ENCODE measurements around the gene NR2F1-AS1.
"Not testable (repeated sequence)": the region's sequence is repeated elsewhere in the genome, so short reads cannot be mapped to it uniquely, and the experiment has no call there.

Gene NR2F1-AS1

DNA sequence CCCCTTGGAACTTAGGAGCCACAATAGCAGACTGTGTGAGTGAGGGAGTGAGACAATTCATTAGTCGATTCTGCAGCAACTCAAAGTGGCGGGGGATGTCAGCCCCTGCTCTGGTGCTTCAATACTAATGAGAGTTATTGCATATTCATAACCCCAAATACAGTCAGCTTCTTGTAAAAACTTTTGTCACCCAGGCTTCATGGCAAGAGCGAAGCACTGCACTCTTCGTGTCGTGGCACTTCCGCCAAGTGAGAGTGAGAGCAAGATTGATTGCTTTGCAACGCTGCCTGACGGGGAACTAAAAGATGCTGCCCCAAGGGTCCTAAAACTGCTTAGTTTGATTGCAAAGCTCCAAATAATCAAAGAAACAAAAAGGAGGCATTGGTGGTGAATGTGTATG lies 150.9 kb downstream of the NR2F1-AS1 start:
- no peak for DNase-seq (ENCODE audit: low read depth in 2 of 2)

DNA sequence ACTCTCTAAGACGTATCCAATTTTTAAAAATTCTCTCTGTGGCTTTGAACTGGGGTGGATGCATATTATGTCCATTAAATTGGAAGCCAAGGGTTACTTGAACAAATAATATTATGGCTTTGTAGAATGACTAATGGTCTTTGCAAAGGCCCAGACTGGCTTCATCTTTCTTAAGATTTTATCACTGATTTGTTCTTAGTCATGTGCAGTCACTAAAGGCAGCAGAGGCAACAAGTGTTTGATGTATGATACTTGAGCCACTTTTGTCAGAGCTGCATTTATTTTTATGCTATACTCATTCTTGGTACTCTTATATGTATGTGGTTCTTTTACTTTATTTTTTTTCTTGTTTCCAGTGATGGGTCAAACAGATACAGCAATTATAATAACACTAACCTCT lies 152.2 kb downstream of the NR2F1-AS1 start:
- no peak for DNase-seq (ENCODE audit: low read depth in 2 of 2)

DNA sequence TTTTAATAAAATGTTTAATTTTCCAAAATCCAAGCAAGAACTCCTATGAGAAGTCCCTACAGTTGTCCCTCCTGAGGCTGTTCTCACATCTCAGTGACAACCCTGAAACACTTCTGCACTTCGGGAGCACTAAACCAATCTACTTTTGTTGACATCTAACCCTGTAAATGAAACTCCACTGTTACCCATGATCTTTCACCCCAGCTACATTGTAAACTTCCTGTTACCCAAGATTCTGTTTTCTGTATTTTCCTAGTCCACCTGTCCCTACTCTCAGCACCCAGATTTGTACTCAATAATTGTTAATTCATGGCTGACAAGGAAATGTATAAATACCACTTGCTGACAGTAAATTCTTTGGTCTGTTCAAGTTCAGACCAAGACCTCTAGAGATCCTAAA lies 153.7 kb downstream of the NR2F1-AS1 start:
- DNase-seq (ENCODE audit: low read depth in 2 of 2) = no peak

DNA sequence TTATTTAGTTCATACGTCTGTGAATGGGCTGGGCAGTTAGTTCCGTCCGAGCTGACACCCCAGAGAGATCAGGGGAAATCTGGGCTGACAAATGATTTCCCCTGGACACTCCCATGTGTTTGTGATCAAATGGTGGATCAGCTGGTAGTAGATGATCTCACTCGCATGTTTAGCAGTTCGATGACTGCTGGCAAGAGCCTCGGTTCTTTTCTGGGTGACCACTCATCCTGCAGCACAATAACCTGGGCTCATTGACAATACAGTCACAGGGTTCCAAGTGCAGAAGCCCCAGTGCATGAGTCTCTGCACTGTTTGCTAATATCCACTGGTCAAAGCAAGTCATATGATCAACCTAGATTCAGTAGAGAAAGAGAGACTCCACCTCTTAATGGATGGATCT lies 155.9 kb downstream of the NR2F1-AS1 start:
- DNase-seq (ENCODE audit: low read depth in 2 of 2) = no peak

DNA sequence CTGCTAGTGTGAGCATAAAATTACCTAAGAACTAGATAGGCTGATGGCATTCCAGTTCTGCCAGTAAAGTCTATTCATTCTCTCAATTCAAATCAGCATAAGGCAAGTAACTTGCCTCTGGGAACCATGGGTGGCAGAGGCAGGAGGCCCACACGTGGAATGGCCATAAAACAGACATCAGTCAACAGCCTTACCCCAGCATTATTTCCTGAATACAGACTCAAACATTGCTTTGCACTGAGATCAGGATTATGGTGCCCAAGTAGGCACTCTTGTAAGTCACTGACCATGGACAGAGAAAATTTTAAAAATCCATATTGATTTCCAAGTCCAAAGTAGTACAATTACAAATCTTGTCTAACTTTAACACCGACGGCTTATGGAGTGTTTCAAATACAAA lies 157.7 kb downstream of the NR2F1-AS1 start:
- DNase-seq (ENCODE audit: low read depth in 2 of 2) = no peak

DNA sequence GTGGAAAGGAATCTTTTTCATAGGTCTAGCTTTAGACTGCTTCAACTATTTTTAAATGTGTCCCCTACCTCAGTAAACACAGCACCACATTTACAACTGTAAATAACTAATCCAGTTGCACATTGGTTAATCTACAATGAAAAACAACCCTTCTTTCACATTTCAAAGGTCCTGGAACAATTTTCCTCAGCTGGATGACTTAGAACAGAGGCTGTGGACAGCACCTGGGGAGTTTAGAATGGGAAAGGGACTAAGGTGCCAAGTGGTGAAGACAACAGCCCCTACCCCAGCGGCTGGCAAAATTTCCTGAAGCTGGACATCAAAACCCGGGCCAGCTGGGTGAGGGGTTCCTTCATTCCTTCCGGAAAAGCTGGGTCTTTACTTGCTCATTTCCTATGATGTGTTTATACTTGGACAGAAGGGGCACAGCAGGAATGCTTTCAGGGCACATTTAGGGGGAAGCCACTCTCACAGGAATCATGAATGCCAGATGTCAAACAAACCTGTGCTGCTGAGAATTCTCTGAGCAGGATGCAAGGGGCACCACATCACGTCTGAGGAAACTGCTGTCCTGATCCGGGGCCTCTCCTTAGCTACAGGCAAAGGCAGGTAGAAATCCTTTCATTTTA lies 158.3 kb downstream of the NR2F1-AS1 start:
- DNase-seq (ENCODE audit: low read depth in 2 of 2) = no peak

DNA sequence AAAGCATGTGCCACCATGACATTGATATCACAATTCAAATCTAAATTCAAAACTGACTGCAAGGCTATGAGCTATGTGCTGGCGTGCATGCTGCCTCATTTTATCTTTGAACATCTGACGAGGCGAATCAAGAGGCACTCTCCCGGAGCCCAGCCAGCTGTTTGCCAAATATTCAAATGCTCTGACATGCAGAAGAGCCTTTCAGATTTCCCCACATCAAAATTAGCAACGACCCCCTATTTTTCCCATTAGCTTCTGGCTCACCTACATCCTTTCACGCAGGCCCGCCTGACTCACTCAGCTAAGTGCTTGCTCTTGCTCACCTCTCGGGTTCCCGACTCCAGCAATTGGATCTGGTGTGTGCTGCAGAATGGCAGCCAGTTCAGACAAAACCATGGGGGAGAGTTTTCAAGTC lies 159.0 kb downstream of the NR2F1-AS1 start:
- no peak for DNase-seq (ENCODE audit: low read depth in 2 of 2)

DNA sequence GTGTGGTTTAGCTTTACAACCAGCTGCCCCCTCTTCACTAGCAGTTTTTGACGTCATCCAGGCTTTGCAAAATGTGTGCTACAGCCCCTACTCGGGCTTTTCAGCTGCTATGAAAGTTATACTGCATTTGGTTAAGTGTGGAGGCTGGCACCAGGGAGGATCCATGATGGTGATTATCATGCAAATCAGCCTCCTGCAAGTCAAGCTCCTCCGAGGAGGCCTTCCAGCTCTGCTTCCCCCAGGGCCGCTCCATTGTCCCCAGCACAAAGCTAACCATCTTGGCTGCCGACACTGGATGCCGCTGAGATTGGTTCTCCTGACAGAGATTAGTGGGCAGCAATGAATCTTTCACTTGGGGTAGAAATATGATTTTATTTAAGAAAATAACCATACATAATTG lies 159.6 kb downstream of the NR2F1-AS1 start:
- DNase-seq (ENCODE audit: low read depth in 2 of 2) = no peak

DNA sequence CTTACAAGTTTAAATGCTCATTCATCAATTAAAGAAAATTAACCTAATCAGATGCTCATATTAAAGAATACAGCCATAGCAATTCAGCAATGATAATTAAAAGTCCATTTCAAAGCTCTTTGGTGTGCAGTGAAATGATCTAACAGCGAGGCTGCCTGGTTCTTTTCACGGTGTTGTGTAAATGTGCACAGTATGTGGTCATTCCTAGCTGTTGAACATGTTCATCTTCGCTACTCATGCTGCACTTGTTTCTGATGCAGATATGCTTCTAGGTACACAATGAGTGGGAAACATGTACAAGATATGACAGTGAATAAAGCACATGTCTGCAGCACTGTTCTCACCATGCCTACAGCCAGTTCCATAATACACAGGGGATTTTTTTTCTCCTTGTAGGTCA lies 163.5 kb downstream of the NR2F1-AS1 start:
- no peak for DNase-seq (ENCODE audit: low read depth in 2 of 2)

DNA sequence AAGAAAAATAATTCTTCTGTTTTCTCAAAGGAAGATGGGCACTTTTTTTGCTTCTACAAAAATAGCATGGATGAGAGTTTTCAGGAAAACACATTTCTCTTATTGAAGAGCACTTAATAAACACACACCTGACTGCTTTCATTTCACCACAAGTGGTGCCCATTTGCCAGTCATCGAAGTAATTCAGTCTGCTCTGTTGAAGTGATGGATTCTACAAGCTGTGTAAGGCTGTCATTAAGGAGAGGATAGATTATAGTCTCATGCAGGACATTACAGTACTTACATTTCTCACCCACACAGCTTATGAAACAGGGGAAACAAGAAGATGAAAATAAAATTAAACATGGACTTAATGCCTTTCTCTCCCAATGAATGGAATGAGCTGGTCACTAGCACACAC lies 165.2 kb downstream of the NR2F1-AS1 start:
- no peak for DNase-seq (ENCODE audit: low read depth in 2 of 2)

DNA sequence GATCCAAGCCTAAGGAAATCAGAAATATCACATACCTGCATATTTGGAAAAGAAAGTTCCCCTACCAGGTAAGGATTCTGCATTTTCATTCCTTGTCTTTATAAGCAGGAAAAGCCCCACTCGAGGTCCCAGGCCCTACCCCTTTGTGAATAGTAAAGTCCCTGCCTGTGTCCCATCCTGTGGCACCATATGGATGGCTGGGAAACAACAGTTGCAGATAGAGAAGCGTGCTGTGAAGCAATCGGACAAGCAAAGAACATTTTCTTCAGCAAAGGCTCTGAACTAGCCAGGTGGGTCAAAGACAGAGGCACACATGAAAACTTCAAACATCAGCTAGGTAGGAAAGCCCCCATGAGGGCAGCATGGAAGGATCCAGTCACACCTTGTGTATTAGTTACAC lies 169.3 kb downstream of the NR2F1-AS1 start:
- no peak for DNase-seq (ENCODE audit: low read depth in 2 of 2)

DNA sequence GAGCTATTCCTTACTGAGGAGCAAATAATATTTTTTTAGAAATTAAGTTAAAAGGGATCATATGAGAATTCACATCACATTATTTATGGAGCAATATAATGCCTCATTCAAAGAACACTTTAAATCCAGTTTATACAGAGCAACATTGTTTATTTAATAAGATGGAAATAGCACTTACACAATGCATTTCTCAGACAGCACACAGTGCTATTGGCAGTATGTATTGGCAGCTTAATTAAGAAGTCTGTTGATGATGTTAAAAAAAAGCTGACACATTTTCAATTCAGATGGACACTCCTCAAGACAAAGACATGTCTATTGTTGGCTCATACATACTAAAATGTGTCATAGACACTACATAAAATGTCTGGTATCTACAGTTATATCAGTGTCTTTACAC lies 171.3 kb downstream of the NR2F1-AS1 start:
- DNase-seq (ENCODE audit: low read depth in 2 of 2) = no peak

DNA sequence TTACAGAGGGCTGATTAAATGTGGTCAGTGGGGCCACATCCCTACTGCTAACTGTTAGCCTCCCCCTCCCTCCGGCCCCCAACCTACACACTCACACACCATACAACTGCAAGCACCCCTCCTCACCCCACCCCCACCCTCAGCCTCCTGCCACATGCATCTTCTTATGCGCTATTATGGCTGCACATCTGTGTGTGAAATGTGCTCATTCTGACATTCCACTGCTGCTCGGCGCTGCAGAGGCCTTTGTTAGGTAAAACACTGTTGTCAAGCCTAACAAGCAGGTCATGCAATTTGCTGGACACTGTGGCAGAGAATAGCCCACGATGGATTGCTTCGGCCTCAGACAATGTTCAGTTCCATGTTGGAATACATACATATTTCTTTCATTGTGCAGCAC lies 173.6 kb downstream of the NR2F1-AS1 start:
- DNase-seq (ENCODE audit: low read depth in 2 of 2) = no peak

DNA sequence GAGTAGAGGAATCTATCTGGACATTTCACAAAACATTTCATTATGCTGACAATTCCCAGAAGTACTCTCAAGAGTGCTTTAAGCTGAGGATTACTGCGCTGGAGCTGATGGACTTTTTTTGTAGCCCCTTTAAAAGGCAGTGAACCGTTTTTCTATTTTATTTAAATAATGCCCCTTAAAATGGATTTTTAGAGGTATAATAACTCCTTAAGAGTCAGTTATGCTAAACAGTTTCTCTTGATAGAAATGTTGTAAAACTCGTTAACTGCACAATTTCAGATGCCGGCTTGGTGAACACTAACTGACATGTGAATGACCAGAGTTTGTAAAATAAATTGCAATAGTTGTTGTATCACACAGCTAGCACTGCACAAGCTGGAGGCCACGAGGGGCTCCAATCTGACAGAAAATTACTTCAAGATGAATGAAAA lies 174.0 kb downstream of the NR2F1-AS1 start:
- DNase-seq (ENCODE audit: low read depth in 2 of 2) = no peak

DNA sequence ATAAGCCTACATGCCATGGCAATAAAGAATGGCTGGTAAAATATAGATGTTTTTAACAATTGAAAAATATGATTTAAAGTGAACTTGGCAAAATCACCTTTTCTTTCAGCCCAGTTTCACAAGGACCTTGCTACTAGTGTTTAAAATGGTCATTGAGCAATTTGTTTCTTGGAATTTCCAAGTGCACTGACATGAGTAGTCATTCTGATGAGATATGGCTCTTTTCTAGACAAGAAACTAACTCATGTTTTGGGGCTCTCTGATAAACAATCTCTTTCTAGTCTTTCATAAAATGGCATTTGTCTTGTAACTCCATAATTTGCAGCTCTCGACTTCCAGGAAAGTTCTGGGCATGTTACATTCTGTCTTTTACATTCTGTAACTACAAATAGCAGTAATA lies 176.8 kb downstream of the NR2F1-AS1 start:
- DNase-seq (ENCODE audit: low read depth in 2 of 2) = no peak

DNA sequence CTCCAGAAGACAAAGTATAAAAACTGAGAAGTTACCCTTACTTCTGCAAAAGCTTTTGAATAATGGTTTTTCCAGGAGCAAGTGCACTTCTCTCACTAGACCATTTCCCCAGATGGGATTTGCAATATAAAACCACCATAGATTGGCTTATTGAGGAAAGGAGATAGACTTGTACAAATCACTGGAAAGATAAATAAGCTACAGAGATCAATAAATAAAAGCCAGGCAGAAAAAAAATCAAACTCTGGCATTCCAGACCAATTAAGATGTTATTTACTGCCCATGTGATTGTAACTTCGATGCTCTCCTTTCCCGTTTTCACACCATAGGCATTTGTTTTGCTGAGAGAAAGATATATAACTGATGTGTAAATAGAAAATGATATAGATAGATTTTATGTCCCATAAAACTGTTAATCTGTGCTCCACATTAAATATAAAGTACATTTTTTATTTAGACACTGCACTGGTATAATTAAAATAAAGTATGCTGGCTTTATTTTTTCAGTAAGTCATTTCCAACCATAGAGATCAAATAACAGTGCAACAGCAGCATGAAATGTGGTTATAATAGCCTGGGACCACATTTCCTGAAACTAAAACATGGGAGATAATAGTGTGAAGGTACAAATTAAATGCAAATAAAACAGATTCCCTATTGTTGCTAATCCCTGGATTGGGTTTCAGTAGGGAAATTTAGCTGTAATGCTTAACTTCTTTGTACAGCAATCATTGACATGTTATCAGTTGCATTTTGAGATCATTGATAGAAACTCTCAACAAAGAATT lies 177.7 kb downstream of the NR2F1-AS1 start:
- DNase-seq (ENCODE audit: low read depth in 2 of 2) = no peak

DNA sequence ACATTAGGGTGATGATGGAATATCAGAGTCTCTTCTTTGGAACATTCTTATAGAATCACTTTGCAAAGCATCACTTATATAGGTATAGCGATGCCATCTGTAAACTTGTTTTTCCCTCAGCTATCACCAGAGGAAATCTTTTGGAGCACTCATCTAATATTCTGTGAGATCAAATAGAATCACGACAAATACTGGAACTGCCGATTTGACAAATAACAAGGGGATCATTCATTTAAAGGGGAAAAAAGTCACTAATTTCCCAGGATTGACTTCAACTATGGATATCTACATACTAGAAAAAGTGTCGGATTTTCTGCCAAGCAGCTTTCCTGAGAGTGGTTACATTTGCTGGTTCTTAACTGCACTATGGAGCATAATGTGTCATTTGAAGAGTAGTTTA lies 178.6 kb downstream of the NR2F1-AS1 start:
- DNase-seq (ENCODE audit: low read depth in 2 of 2) = no peak

DNA sequence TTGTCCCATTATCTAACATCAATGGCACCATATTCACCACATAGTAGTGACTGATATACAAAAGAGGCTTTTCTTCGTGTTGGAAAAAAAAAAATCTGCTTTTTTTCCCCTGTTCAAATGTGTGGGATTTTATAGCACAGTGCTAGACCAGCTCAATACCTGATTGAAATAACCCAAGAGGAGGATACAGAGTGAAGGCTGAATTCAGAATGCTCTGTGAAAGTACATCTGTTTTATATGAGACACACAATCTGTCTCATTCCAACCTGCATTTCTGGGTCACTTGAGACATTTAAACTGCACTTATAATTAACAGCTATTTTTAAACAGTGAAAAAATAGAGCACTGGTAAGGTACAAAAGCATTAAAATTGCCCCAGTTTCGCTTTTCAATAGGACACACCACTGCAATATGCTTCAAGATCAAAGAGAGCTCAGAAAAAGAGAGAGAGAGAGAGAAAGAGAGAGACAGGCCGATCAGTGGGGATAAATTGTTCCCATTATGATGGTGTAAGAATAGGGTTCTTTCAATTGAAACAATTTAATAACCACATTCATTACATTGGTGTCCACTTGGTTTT lies 179.3 kb downstream of the NR2F1-AS1 start:
- DNase-seq (ENCODE audit: low read depth in 2 of 2) = no peak

DNA sequence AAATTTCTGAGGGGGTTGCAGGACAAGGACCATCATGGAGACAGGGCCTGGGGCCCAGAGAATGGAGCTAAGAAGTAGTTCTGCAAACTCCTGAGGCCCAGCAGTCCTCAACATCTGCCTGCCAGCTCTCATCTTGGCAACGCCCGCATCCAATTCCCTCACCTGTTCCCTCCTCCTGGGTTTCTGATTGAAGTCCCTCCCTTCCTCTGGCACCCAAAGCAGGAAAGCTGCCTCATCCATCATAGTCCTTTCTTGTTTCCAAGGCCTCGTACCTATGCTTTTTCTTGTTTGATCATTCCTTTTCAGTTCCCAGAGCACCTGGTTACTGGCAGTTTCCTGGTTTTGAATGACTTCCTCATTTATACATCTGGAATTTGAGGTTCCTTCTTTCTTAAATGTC lies 181.3 kb downstream of the NR2F1-AS1 start:
- DNase-seq (ENCODE audit: low read depth in 2 of 2) = no peak

DNA sequence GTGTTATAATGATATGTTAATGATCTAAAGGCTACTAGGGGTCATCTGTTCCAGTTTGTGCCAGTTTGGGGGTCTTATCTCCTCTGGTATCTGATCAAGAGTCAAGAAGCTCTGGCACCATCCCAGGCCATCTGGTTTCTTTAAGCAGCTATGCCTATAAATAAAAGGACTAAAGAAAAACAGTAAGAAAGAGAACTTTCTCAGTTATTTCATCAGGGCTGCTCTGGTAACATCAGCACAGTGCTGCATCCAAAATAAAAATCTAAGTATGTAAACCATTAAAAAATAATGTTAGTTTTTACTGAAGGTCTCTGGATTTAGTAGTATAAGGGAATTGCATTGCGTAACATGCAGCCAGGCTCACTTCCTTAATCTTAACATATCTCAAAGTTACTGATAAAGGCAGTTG lies 185.0 kb downstream of the NR2F1-AS1 start:
- no peak for DNase-seq (ENCODE audit: low read depth in 2 of 2)

DNA sequence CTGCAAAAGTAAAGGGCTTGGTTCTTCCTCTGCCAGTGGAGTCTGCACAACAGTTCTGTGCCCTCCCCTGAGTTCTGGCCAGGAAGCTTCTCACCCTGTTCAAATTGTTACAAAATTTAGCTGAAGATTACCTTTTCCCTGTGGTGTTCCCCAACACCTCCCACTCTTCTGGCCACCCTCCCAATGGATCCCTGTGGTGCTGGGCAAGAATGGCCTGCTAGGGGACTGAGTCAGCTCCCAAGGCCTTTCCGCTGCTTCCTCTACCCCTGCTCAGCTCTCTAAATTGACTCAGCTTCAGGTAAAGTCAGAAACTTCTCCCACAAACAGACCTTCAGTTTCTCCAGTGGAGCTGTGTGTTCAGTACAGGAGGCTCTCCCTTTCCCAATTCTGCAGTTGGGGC lies 186.0 kb downstream of the NR2F1-AS1 start:
- DNase-seq (ENCODE audit: low read depth in 2 of 2) = no peak

DNA sequence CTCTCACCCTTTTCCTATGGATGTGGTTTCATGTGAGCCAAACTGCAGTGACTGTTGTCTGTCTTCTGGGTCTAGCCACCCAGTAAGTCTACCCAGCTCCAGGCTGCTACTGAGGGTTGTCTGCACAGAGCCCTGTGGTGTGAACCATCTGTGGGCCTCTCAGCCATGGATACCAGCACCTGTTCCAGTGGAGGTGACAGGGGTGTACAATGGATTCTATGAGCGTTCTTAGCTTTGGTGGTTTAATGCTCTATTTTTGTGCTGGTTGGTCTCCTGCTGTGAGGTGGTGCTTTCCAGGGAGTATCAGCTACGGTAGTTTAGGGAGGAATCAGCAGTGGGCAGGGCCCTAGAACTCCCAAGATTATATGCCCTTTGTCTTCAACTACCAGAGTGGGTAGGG lies 186.7 kb downstream of the NR2F1-AS1 start:
- no peak for DNase-seq (ENCODE audit: low read depth in 2 of 2)

DNA sequence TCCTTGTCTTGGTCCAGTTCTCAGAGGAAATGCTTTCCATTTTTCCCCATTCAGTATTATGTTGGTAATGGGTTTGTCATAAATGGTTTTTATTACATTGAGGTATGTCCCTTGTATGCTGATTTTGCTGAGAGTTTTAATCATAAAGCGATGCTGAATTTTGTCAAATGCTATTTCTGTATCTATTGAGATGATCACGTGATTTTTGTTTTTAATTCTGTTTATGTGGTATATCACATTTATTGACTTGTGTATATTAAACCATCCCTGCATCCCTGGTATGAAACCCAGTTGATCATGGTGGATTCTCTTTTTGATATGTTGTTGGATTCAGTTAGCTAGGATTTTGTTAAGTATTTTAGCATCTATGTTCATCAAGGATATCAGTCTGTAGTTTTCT lies 189.8 kb downstream of the NR2F1-AS1 start:
- DNase-seq (ENCODE audit: low read depth in 2 of 2) = not testable (repeated sequence)

All from stimulated activated CD8-positive, alpha-beta memory T cell treated with anti-CD3 and anti-CD28 coated beads, Interleukin-2, amount 100 ng/mL, for 48 hours (primary cell).